GM19468 (cell line): ENCODE results near the gene IGSF21.

ENCODE experiments used
- ATAC-seq: cut with Tn5 transposase; IDR thresholded peaks from one replicate; pipeline ENCODE4 v1.9.1; 2021; ENCODE audit warnings: mild to moderate bottlenecking, moderate library complexity, moderate number of reproducible peaks; ENCODE audit not compliant: unreplicated experiment; ENCODE audit errors: extremely low read depth

Gene IGSF21

GRCh38 chr1:18093646-18094045 is 14.0 kb upstream of the IGSF21 start:
- no peak for ATAC-seq

GRCh38 chr1:18094096-18094495 is 13.5 kb upstream of the IGSF21 start:
- ATAC-seq = no peak

DNA sequence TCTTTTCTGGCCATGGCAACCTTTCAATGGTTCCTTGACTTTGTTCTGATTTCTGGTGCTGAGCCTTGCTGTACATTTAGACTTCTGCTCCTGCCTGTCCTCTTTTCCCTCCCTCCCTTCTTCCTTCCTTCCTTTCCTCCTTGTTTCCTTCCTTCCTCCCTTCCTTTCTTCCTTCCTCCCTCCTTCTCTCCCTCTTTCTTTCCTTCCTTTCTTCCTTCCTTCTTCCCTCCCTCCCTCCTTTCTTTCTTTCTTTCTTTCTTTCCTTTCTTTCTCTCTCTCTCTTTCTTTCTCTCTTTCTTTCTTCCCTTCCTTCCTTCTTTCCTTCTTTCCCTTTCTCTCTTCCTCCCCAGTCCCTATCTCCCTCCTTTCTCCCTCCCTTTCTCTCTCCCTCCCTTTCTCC is 10.4 kb upstream of the IGSF21 start:
- ATAC-seq = no peak

DNA sequence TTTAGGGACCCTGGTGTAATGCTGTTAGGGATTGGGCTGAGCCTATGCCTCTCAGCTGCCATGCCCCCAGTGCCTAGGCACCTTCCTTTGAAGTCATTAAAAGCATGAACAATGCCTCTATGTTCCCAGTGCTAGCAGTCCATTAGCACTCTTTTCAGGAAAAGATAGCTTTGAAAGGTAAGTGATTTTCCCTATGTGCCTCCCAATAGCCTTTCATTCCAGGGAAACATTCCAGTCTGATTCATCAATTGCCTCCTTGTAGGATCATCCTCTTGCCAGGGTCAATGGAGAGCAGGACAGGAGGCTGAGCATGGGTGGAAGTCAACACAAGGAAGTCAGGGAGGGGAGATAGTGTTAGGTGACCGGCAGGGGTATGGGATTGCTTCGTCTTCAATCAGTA is 8.6 kb upstream of the IGSF21 start:
- no peak for ATAC-seq

- no peak for ATAC-seq
These were observed 7.5 kb upstream of the IGSF21 start for GRCh38 chr1:18100060-18100459.

DNA sequence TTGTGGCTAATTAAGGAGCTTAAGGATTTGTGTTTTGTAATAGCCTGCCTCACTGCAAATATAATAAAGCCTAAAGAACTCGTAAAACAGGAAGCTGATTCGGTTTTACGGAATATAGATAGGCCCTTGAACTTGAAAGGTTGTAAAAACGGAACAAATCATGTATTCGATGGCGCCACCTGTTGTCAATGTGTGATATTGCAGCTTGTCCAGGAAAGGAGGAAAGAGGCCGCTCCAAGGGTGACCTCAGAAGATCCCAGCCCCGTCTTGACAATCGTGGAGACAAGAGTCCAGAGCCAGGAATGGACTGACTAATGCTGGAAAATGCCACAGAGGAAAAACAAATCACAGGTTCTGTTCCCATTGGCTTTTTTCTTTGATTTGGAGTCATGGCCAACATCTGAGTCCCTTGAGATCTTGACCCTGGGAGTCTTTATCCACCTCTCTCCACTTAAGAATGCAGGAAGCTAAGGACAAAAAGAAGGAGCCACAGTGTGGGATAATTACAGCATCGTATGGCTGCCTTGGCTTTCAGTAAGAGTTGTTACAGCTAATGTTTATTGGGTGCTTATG is 7.0 kb upstream of the IGSF21 start:
- no peak for ATAC-seq

DNA sequence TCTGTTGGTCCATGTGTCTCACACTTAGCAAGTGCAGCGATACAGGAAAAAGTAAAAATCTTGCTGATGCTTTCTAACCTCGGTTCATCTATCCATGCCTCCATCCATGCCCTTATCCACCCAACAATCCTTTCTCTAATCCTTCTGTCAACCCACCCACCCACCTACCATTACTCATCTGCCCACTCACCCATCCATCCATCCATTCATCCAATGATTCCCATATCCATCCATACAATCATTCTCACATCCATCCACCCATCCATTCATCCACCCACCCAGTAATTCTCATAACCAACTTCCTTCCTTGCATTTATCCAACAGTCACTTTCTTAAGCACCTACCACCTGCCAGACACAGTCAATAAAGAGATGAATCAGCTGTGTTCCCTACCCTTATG is 6.1 kb upstream of the IGSF21 start:
- ATAC-seq = no peak

GRCh38 chr1:18103788-18104421 is 3.7 kb upstream of the IGSF21 start:
- no peak for ATAC-seq

GRCh38 chr1:18104546-18105100 is 3.0 kb upstream of the IGSF21 start:
- ATAC-seq = no peak

DNA sequence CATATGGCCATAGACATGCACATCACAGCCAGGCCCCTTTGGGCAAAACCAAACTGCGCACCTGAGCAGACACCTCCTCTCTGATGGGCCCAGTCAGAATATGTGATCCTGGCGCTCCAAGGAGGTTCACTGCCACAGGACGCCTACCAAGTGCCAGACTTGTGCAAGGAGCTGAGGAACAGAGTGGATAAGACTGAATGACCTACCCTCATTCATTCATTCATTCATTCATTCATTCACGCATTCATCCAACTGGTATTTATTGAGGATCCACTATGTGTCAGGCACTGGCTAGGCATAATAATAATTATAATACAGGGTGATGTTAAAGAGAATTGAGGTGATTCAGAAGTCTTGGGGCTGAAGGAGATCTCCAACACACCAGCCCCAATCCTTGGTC is 2.4 kb upstream of the IGSF21 start:
- ATAC-seq = no peak

DNA sequence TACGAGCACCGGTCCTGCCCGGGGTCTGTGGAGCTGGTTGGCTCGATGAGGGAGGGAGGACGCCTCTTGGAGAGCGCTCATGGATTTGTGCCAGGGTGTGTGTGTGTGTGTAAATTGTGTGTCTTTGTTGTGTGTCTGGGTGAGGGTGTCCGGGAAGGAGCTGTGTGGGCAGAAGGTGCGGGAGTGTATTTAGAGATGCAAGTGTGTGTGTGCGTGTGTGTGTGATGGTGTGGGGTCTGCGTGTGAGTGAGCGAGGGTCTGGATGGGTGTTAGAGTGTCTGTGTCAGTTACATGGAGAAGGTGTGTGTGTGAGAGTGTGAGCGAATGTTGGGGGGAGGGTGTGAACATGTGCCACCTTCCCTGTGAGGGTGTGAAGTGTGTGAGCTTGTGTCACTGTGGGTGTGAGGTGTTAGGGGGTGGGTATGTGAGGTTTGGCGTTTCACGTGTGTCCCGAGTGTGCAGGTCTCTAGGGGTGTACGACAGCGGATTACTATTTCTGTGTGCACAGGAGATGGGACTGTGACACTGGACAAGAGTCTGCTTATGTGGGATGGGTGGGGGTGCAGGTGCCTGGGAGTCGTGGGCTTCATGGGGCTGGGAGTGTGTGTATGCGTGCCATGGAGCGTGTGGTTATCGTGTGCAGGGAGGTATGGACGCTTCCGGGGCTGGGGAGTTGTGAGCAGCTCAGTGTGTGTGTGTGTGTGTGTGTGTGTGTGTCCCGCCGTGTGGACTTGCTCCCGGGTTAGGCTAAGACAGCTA is 880 bp downstream of the IGSF21 start:
- no peak for ATAC-seq

GRCh38 chr1:18109058-18109755 is 1.6 kb downstream of the IGSF21 start:
- no peak for ATAC-seq

DNA sequence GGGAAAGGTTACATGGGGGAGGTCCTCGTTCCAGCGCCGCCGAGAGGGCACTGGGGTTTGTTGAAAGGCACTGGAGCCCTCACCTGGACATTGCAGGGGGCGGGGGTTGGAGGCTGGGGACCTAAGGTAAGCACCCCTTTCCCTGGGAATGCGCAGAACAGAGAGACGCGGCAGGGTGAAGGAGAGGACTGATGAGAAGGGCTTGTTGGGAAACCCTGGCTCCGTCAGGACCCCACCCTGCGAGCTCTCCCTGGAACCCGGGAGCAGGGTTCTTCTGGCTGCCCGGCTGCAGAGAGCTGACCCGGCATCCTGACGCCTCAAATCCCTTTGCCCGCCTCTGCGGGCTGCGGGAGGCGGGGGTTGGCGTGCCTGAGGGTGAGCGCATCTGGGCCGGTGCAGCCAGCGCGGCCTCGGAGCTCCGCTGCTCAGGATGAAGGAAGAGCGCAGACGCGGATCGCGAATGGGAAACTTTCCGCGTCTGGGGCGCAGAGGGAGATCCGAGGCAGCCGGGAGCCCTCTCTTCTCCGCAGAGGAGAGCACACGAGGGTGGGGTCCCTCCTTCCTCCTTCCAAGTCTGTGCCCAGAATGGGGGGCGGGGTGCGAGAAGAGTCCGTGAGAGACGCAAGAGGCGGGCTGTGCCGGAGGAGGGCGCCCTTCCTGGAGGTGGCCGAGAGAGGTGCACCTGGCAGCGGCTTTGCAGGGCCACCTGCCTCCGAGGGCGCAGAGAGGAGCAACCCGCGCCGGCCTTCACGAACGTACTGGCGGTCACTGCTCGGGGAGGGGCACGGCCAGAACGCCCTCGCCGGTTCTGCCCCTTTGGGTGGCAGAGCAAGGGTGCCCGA is 2.4 kb downstream of the IGSF21 start:
- no peak for ATAC-seq

- ATAC-seq = no peak
These were observed 3.0 kb downstream of the IGSF21 start for GRCh38 chr1:18110598-18110939.

DNA sequence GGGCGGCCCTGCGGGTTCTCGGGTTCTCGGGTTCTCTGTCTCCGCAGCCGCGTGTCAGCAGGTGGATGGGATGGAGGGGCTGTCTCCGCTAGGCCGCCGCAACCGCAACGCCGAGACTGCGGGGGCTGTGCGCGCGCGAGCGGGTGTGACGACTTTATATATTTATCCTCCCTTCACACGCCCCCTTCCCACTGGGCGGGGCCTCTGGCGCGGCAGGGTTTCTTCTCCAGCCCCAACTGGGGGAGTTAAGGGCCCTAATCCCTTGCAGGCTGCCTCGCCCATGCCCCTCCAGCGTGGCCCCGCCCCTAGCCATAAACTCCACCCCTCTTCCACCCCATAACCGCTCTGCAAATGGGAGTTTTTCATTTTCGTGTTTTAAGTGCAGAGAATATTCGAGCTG is 3.4 kb downstream of the IGSF21 start:
- no peak for ATAC-seq

DNA sequence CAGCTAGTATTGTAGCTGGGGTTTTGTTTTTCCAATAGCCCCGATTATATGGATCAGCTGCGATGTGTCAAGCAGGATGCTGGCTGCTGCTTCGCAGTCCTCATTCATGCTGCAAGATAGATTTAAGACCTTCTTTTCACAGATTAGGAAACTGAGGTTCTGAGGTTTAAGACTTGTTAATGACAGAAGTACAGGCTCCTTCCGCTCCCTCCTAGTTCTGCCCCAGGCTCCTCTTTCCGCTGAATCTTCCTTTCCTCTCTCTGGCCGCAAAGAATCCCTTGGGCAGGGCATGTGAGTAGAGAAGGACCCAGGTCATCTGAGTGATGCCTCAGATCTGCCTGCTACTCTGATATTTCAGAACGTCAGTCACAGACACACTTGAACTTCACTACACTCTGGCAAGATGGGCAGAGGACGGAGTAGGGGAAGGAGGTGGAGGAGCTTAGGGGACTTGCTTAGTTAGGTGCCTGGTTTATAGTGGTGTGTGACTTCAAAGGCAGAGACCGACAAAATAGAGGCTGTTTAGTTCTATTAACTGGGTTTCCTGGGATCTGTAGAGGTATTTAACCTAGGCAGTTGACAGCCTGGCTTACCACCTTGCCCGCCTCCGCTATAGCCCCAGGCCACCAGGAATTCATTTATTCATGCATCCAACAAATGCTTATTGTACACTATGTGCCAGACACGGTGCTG is 4.2 kb downstream of the IGSF21 start:
- no peak for ATAC-seq

GRCh38 chr1:18112611-18113010 is 5.0 kb downstream of the IGSF21 start:
- ATAC-seq = no peak

DNA sequence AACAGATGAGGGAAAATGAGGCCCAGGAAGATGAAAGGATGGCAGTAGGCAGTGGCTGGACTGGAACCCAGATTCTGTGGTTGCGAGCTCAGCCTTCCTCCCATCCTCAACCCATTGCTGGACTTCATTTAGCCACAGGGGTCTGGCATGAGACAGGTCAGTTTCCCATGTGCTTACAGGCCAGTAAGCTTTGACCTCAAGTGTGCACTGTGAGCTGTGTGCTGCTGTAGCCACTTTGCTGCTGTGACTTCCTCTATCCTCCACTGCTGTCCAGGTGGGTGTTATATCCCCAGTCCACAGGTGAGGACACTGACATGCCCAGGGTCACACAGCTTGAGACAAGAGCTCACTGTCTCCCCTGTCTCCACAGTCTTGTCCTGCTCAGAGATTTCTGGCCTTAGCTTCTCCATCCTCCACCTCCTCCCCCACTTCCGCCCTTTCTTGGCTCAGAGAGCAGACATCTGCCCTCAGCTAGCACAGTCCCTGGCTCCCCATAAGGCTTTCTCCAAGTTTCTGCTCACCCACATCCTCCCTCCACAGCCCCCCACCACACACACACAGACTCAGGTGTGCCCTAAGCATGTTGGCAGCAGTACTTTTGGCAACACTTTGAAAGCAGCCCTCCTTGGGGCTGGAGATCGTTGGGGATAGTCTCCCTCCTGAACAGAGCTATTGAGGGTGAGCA is 7.3 kb downstream of the IGSF21 start:
- no peak for ATAC-seq

GRCh38 chr1:18116777-18117176 is 9.2 kb downstream of the IGSF21 start:
- no peak for ATAC-seq
